Fibroblast of lung (primary cell): ENCODE measurements around the gene PAX3. TPM values are rescaled to one million over a fixed set of nuclear protein-coding genes. Genes with fewer than 3 reads are reported as not detected.

Source experiments
- DNase-seq, 2 donors: peaks; one replicate each; pipeline versions ENCODE4 v3.0.0 to v3.0.0-alpha.2; 2010; ENCODE audit warnings: low read depth in 2 of 2
- H2AFZ ChIP-seq: 2 replicates; pipeline ENCODE4 v1.5.1; 2012; ENCODE audit warnings: low read length, control low read depth, inconsistent platforms
- H3K27ac ChIP-seq: 2 replicates; pipeline ENCODE4 v1.5.1; 2011; ENCODE audit warnings: low read length, control low read depth; ENCODE audit not compliant: insufficient read depth
- H3K27me3 ChIP-seq: 2 replicates; pipeline ENCODE4 v1.5.1; 2011; ENCODE audit warnings: mild to moderate bottlenecking, low read length; ENCODE audit not compliant: control insufficient read depth, insufficient read depth
- H3K36me3 ChIP-seq: 2 replicates; pipeline ENCODE4 v1.5.1; 2011; ENCODE audit warnings: low read length; ENCODE audit not compliant: control insufficient read depth, insufficient read depth
- H3K4me1 ChIP-seq: 2 replicates; pipeline ENCODE4 v1.5.1; 2011; ENCODE audit warnings: low read length; ENCODE audit not compliant: control insufficient read depth, insufficient read depth; ENCODE audit errors: extremely low read depth
- H3K4me2 ChIP-seq: 2 replicates; pipeline ENCODE4 v1.5.1; 2011; ENCODE audit warnings: low read length, control low read depth; ENCODE audit not compliant: insufficient read depth; ENCODE audit errors: extremely low read depth
- H3K4me3 ChIP-seq, 4 experiments: fragments of 200-600 bp in 1 of 4; sonication (generic) in 1 of 4; replicated peaks in 1 of 4; 2 replicates each; pipeline ENCODE4 v1.5.1; 2011 to 2016; ENCODE audit warnings: low read length in 4 of 4, low read depth in 3 of 4, mild to moderate bottlenecking in 3 of 4, control low read depth in 2 of 4, inconsistent platforms in 1 of 4, mixed read lengths in 1 of 4; ENCODE audit not compliant: insufficient read depth in 1 of 4; ENCODE audit errors: control extremely low read depth in 1 of 4
- H3K79me2 ChIP-seq: 2 replicates; pipeline ENCODE4 v1.5.1; 2012; ENCODE audit warnings: mild to moderate bottlenecking, low read length, inconsistent platforms; ENCODE audit not compliant: control insufficient read depth, insufficient read depth
- H3K9ac ChIP-seq: 2 replicates; pipeline ENCODE4 v1.5.1; 2011; ENCODE audit warnings: mild to moderate bottlenecking, low read length, control low read depth; ENCODE audit not compliant: insufficient read depth
- H3K9me3 ChIP-seq: 2 replicates; pipeline ENCODE4 v1.5.1; 2012; ENCODE audit warnings: low read depth, low read length; ENCODE audit not compliant: control insufficient read depth, insufficient read depth
- H4K20me1 ChIP-seq: 2 replicates; pipeline ENCODE4 v1.5.1; 2011; ENCODE audit warnings: low read length; ENCODE audit not compliant: control insufficient read depth, insufficient read depth; ENCODE audit errors: extremely low read depth
- EZH2 ChIP-seq: IDR thresholded peaks from 2 replicates; pipeline ENCODE4 v1.5.1; 2012; ENCODE audit warnings: low read length, control low read depth, mild to moderate bottlenecking; ENCODE audit errors: missing control alignments
- polyA plus RNA-seq, 2 donors: library from polyadenylated mRNA; depleted of rRNA in 1 of 2; stranded (reverse) in 1 of 2; unstranded in 1 of 2; fragments of >200 nt; gene quantifications; 2 replicates each; pipeline ENCODE4 v1.2.1, GENCODE V29; 2011 to 2012; ENCODE audit warnings: missing spikeins in 1 of 2
- total RNA-seq: library from RNA; depleted of rRNA; stranded (reverse); fragments of >200 nt; gene quantifications from 2 replicates; pipeline ENCODE4 v1.2.1, GENCODE V29; 2014
- TF ChIP-seq, protein P1 (sequence below), 2 donors: IDR thresholded peaks in 1 of 2; conservative IDR thresholded peaks in 1 of 2; 1 replicate in 1 of 2; 2 replicates in 1 of 2; pipeline ENCODE4 v1.5.1; 2011 to 2012; ENCODE audit warnings: low read length in 2 of 2, control low read depth in 1 of 2, inconsistent platforms in 1 of 2, low read depth in 1 of 2, mild to moderate bottlenecking in 1 of 2

PAX3 gene
- total and polyA plus RNA-seq, 2 donors (not counting 1 experiment from before 2014, with no cell fraction given) = not detected

DNA sequence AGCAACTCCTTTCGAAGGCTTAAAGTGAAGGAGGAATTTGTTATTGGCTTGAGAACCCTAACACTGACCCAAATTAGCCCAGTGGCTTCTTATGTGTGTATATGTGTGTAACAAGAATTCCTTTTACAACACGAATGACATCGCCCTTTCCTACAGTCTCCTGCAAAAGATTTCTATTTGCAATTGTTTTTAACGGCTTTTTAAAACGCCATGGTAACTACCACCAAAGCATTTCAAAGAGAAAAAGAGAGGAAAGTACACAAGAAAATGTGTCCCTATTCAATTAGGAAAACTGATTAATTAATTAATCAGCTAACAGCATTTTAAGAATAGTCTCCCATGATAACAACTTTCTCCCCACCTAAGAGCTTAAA is 58.1 kb downstream of the PAX3 start:
- Histone ChIP-seq H3K4me3 (no peak overlapping the region), H3K9me3 (no peaks in the 10 kb centered on the region), H3K4me2 (no peak overlapping the region), H2AFZ (no peak overlapping the region), H3K27me3 (no peaks in the 10 kb centered on the region), H3K9ac (no peak overlapping the region), H3K27ac (no peak overlapping the region), H3K4me1 (no peaks in the 10 kb centered on the region), H3K79me2 (no peaks in the 10 kb centered on the region), H4K20me1 (no peaks in the 10 kb centered on the region), H3K36me3 (no peaks in the 10 kb centered on the region)
- TF ChIP-seq, protein P1, sequence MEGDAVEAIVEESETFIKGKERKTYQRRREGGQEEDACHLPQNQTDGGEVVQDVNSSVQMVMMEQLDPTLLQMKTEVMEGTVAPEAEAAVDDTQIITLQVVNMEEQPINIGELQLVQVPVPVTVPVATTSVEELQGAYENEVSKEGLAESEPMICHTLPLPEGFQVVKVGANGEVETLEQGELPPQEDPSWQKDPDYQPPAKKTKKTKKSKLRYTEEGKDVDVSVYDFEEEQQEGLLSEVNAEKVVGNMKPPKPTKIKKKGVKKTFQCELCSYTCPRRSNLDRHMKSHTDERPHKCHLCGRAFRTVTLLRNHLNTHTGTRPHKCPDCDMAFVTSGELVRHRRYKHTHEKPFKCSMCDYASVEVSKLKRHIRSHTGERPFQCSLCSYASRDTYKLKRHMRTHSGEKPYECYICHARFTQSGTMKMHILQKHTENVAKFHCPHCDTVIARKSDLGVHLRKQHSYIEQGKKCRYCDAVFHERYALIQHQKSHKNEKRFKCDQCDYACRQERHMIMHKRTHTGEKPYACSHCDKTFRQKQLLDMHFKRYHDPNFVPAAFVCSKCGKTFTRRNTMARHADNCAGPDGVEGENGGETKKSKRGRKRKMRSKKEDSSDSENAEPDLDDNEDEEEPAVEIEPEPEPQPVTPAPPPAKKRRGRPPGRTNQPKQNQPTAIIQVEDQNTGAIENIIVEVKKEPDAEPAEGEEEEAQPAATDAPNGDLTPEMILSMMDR (conservative IDR thresholded peaks at IDR 0.05 in 1 of 2, IDR thresholded peaks at IDR 0.05 in 1 of 2; ENCODE audit: low read depth in 1 of 2, low read length in 2 of 2) = no peak
- no peak for TF ChIP-seq EZH2
- no peak for DNase-seq

DNA sequence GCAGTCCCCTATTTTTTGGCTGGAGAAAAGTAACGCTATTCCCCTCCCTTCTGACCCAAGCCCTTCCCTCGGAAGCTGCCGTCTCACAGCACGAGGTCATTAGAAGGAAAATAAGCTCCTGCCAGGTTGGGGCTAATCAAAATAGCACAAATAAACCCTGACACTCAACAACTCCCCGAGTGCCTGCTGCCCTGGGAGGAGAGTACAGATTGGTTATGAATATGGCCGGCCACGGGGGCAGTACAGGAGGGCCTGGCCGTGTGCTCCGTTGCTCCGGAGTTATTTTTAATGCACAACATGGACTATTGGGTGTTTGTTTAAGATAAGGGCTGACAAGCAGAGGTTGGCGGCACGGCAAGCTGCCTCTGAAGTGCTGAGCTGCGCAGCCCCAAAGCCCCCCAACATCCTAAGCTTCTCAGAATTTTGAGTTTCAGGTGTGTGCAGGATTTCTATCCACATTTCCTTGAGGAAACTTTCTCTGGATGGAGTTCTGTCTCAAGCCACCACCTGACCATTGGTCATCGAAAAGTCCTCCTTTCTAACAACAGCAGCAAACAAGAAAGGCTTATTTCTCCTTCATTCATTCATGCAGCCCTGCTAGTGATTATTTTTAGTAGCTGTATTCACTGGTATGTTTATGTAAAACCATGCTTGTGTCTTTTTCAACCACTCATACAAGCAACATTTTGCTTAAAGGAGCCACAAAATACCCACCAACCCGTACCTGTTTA is 58.7 kb downstream of the PAX3 start:
- no peaks in the 10 kb centered on the region for H3K36me3 ChIP-seq
- H3K27me3 ChIP-seq = no peaks in the 10 kb centered on the region
- H3K79me2 ChIP-seq = no peaks in the 10 kb centered on the region
- DNase-seq = no peak
- no peak overlapping the region for H3K4me3 ChIP-seq
- H3K27ac ChIP-seq = no peak overlapping the region
- H3K4me1 ChIP-seq = no peaks in the 10 kb centered on the region
- no peaks in the 10 kb centered on the region for H4K20me1 ChIP-seq
- H3K9ac ChIP-seq = no peak overlapping the region
- TF ChIP-seq, protein P1 (conservative IDR thresholded peaks at IDR 0.05 in 1 of 2, IDR thresholded peaks at IDR 0.05 in 1 of 2; ENCODE audit: low read depth in 1 of 2, low read length in 2 of 2) = no peak
- no peak for TF ChIP-seq EZH2
- no peaks in the 10 kb centered on the region for H3K9me3 ChIP-seq
- no peak overlapping the region for H2AFZ ChIP-seq
- H3K4me2 ChIP-seq = no peak overlapping the region

GRCh38 chr2:222239091-222239490 is 59.7 kb downstream of the PAX3 start:
- Histone ChIP-seq H3K4me1 (no peaks in the 10 kb centered on the region), H3K36me3 (no peaks in the 10 kb centered on the region), H3K4me3 (no peak overlapping the region), H3K4me2 (no peak overlapping the region), H3K27ac (no peak overlapping the region), H4K20me1 (no peaks in the 10 kb centered on the region), H3K9me3 (no peaks in the 10 kb centered on the region), H3K27me3 (no peaks in the 10 kb centered on the region), H3K79me2 (no peaks in the 10 kb centered on the region), H2AFZ (no peak overlapping the region), H3K9ac (no peak overlapping the region)
- no peak for DNase-seq
- TF ChIP-seq, protein P1 (conservative IDR thresholded peaks at IDR 0.05 in 1 of 2, IDR thresholded peaks at IDR 0.05 in 1 of 2; ENCODE audit: low read depth in 1 of 2, low read length in 2 of 2) = no peak
- no peak for TF ChIP-seq EZH2
